HEK293T (cell line): ENCODE measurements around the gene RNF220.

Experiments
- ARNT ChIP-seq: fragments of 450-650 bp; IDR thresholded peaks from 2 replicates; pipeline ENCODE4 v1.6.1; 2017; ENCODE audit warnings: mild to moderate bottlenecking
- BHLHE40 ChIP-seq: fragments of 450-650 bp; IDR thresholded peaks from 2 replicates; pipeline ENCODE4 v1.6.1; 2016; ENCODE audit warnings: mild to moderate bottlenecking, moderate library complexity, borderline replicate concordance
- ELF4 ChIP-seq: fragments of 450-650 bp; IDR thresholded peaks from 2 replicates; pipeline ENCODE4 v1.6.1; 2017; ENCODE audit warnings: antibody characterized with exemption
- FOXA1 ChIP-seq: fragments of 450-650 bp; IDR thresholded peaks from 2 replicates; pipeline ENCODE4 v1.6.1; 2016; ENCODE audit warnings: mild to moderate bottlenecking
- FOXK2 ChIP-seq: fragments of 450-650 bp; IDR thresholded peaks from 2 replicates; pipeline ENCODE4 v1.6.1; 2016; ENCODE audit warnings: mild to moderate bottlenecking
- FOXM1 ChIP-seq: fragments of 450-650 bp; IDR thresholded peaks from 2 replicates; pipeline ENCODE4 v1.6.1; 2017; ENCODE audit warnings: mild to moderate bottlenecking, borderline replicate concordance
- HDGF ChIP-seq: fragments of 450-650 bp; IDR thresholded peaks from 2 replicates; pipeline ENCODE4 v1.6.1; 2017; ENCODE audit warnings: antibody characterized with exemption, borderline replicate concordance
- L3MBTL2 ChIP-seq: fragments of 450-650 bp; conservative IDR thresholded peaks from 2 replicates; pipeline ENCODE4 v1.6.1; 2016; ENCODE audit warnings: mild to moderate bottlenecking
- NFRKB ChIP-seq: fragments of 450-650 bp; IDR thresholded peaks from 2 replicates; pipeline ENCODE4 v1.6.1; 2016; ENCODE audit warnings: mild to moderate bottlenecking, moderate library complexity
- SP1 ChIP-seq: fragments of 450-650 bp; IDR thresholded peaks from 2 replicates; pipeline ENCODE4 v1.6.1; 2017
- SUZ12 ChIP-seq: fragments of 450-650 bp; IDR thresholded peaks from 2 replicates; pipeline ENCODE4 v1.6.1; 2016; ENCODE audit warnings: mild to moderate bottlenecking
- TARDBP ChIP-seq: fragments of 450-650 bp; IDR thresholded peaks from 2 replicates; pipeline ENCODE4 v1.6.1; 2016
- ZNF384 ChIP-seq: fragments of 450-650 bp; IDR thresholded peaks from 2 replicates; pipeline ENCODE4 v1.6.1; 2016

GRCh38 chr1:44572572-44572879, 167.5 kb downstream of the RNF220 start:
- TF ChIP-seq HDGF (no peak), FOXM1 (no peak), ELF4 (no peak), SP1 (no peak), L3MBTL2 (no peak), FOXK2 (no peak), SUZ12 (no peak), NFRKB (no peak), BHLHE40 (no peak), FOXA1 (no peak), ARNT (no peak), TARDBP (no peak), ZNF384 (no peak)
